Lower leg skin (tissue), 4 donors: ENCODE results near the gene LRRC8B. TPM values are rescaled to one million over a fixed set of nuclear protein-coding genes. Genes with fewer than 3 reads are reported as not detected.
"Not testable (repeated sequence)": the region's sequence is repeated elsewhere in the genome, so short reads cannot be mapped to it uniquely, and the experiment has no call there.

Experiments
- DNase-seq, 2 donors: peaks; one replicate each; pipeline ENCODE4 v3.0.0-alpha.2; 2019; ENCODE audit warnings: low spot score in 2 of 2
- H3K4me3 ChIP-seq: fragments of 200-600 bp; sonication (generic); 2 replicates; pipeline ENCODE4 v1.5.1; 2017; ENCODE audit warnings: mild to moderate bottlenecking, low read depth; ENCODE audit not compliant: poor library complexity, severe bottlenecking
- CTCF ChIP-seq, 3 donors: fragments of 450-650 bp; IDR thresholded peaks; one replicate each; pipeline ENCODE4 v1.5.1; 2016; ENCODE audit warnings: antibody characterized with exemption in 3 of 3, mild to moderate bottlenecking in 3 of 3, moderate library complexity in 2 of 3
- POLR2A ChIP-seq, 2 donors: fragments of 450-650 bp; IDR thresholded peaks; one replicate each; pipeline ENCODE4 v1.6.1; 2016 to 2017; ENCODE audit warnings: antibody characterized with exemption in 2 of 2, mild to moderate bottlenecking in 1 of 2, moderate library complexity in 1 of 2
- WGBS, 2 donors: methylation state at CpG; one replicate each; pipeline ENCODE4 v1.1.5; 2018; 5-methylcytosine and 5-hydroxymethylcytosine counted together
- intact Hi-C: fragments of 100-400 bp; cut with DNase I; formaldehyde crosslinking; loops from one replicate; pipeline ENCODE4 v1.15.0; 2023; ENCODE audit warnings: low total_unique reads
- total RNA-seq, 4 donors: library from RNA; depleted of rRNA; stranded (reverse); fragments of >200 nt; gene quantifications; one replicate each; pipeline ENCODE4 v1.1.0, GENCODE V29; 2016

LRRC8B gene
- total RNA-seq, 4 donors from 2014 or later, result 12.2 to 26.2 (median 13.1) TPM

- no peak for DNase-seq
- intact Hi-C loops, result no loop called here
- TF ChIP-seq POLR2A (IDR thresholded peaks at IDR 0.05), result no peak
- no peak for TF ChIP-seq CTCF (IDR thresholded peaks at IDR 0.05)
- H3K4me3 ChIP-seq, result no peak overlapping the region
- WGBS, 2 donors, result 73 to 81% methylated on average over 4 of the region's 4 CpGs
Measured at GRCh38 chr1:89540406-89540970, 15.9 kb downstream of the LRRC8B start.

- WGBS, 2 donors, result 96 to 98% methylated on average over 1 of the region's 1 CpG
- TF ChIP-seq CTCF (IDR thresholded peaks at IDR 0.05), result no peak
- TF ChIP-seq POLR2A (IDR thresholded peaks at IDR 0.05), result no peak
- no peak overlapping the region for H3K4me3 ChIP-seq
- intact Hi-C loops, result no loop called here
- no peak for DNase-seq
Measured at GRCh38 chr1:89542345-89542744, 17.7 kb downstream of the LRRC8B start.

- H3K4me3 ChIP-seq, DNase-seq, intact Hi-C loops: not testable (repeated sequence)
- 96 to 100% methylated on average over 1 of the region's 1 CpG for WGBS, 2 donors
Measured at GRCh38 chr1:89543632-89544031, 19.0 kb downstream of the LRRC8B start.

GRCh38 chr1:89545264-89546038 lies 20.8 kb downstream of the LRRC8B start:
- WGBS, 2 donors, result 40 to 64% methylated on average over 6 of the region's 6 CpGs
- no peak overlapping the region for H3K4me3 ChIP-seq
- intact Hi-C loops, result no loop called here
- TF ChIP-seq CTCF (IDR thresholded peaks at IDR 0.05) (no peak), POLR2A (IDR thresholded peaks at IDR 0.05) (no peak)
- DNase-seq, result no peak

GRCh38 chr1:89546082-89546889 lies 21.7 kb downstream of the LRRC8B start:
- no peak overlapping the region for H3K4me3 ChIP-seq
- DNase-seq, result no peak
- 95 to 96% methylated on average over 3 of the region's 3 CpGs for whole genome bisulfite sequencing, 2 donors
- no peak for TF ChIP-seq POLR2A (IDR thresholded peaks at IDR 0.05)
- TF ChIP-seq CTCF (IDR thresholded peaks at IDR 0.05), result no peak
- intact Hi-C loops, result no loop called here

GRCh38 chr1:89546934-89547562 lies 22.4 kb downstream of the LRRC8B start:
- DNase-seq, result no peak
- H3K4me3 ChIP-seq, result no peak overlapping the region
- intact Hi-C loops, result no loop called here
- TF ChIP-seq CTCF (IDR thresholded peaks at IDR 0.05) (no peak), POLR2A (IDR thresholded peaks at IDR 0.05) (no peak)
